B cell (primary cell): ENCODE results near the gene CNKSR2. TPM values are rescaled to one million over a fixed set of nuclear protein-coding genes. Genes with fewer than 3 reads are reported as not detected.

ENCODE experiments used
- ATAC-seq: fragments of 200-7000 bp; cut with Tn5 transposase; one replicate; pipeline ENCODE4 v1.10.0; 2021; ENCODE audit warnings: low read depth, mild to moderate bottlenecking, moderate number of reproducible peaks, moderate library complexity
- CTCF ChIA-PET: fragments of 350-600 bp; sonication (Branson Sonifier 250); formaldehyde crosslinking; loops from one replicate; lab custom pipeline; 2021; ENCODE audit warnings: antibody characterized with exemption, inconsistent platforms; lab: Charles Lee
- POLR2A ChIA-PET: fragments of 350-600 bp; sonication (Branson Sonifier 250); formaldehyde crosslinking; loops from one replicate; lab custom pipeline; 2021; ENCODE audit warnings: antibody characterized with exemption; lab: Charles Lee
- DNase-seq: peaks from one replicate; pipeline ENCODE4 v3.0.0; 2013
- H2AFZ ChIP-seq: 2 replicates; pipeline ENCODE4 v1.6.1; 2012; ENCODE audit warnings: mild to moderate bottlenecking, low read depth, low read length; ENCODE audit not compliant: insufficient read depth, poor library complexity, severe bottlenecking
- H3K27ac ChIP-seq, 2 donors: 1 replicate in 1 of 2; 2 replicates in 1 of 2; pipeline ENCODE4 v1.5.1; 2012 to 2013; ENCODE audit warnings: low read length in 2 of 2, mild to moderate bottlenecking in 2 of 2, moderate library complexity in 1 of 2
- H3K27me3 ChIP-seq, 4 experiments: fragments of 200-600 bp in 1 of 4; sonication (generic) in 1 of 4; replicated peaks in 1 of 4; 1 replicate in 2 of 4; 2 replicates in 2 of 4; pipeline versions ENCODE4 v1.6.1 to v1.7.0; 2013 to 2016; ENCODE audit warnings: low read length in 3 of 4, mild to moderate bottlenecking in 2 of 4, mixed read lengths in 1 of 4, moderate library complexity in 1 of 4; ENCODE audit not compliant: insufficient read depth in 4 of 4, control insufficient read depth in 3 of 4; ENCODE audit errors: control extremely low read depth in 1 of 4
- H3K36me3 ChIP-seq, 2 experiments: replicated peaks in 1 of 2; 1 replicate in 1 of 2; 2 replicates in 1 of 2; pipeline versions ENCODE4 v1.6.1 to v1.7.1; 2013; ENCODE audit warnings: low read length in 1 of 2; ENCODE audit not compliant: insufficient read depth in 2 of 2, control insufficient read depth in 1 of 2; ENCODE audit errors: control extremely low read depth in 1 of 2, extremely low read depth in 1 of 2
- H3K4me1 ChIP-seq, 2 donors: fragments of 200-600 bp in 1 of 2; sonication (generic) in 1 of 2; 1 replicate in 1 of 2; 2 replicates in 1 of 2; pipeline versions ENCODE4 v1.5.1 to v1.6.1; 2013 to 2017; ENCODE audit warnings: low read length in 2 of 2; ENCODE audit not compliant: control insufficient read depth in 2 of 2, insufficient read depth in 2 of 2
- H3K4me2 ChIP-seq: replicated peaks from 2 replicates; pipeline ENCODE3; 2012; ENCODE audit warnings: mild to moderate bottlenecking, low read depth, low read length; ENCODE audit not compliant: poor library complexity, severe bottlenecking
- H3K4me3 ChIP-seq, 5 experiments: fragments of 200-600 bp in 1 of 5; sonication (generic) in 1 of 5; 1 replicate in 3 of 5; 2 replicates in 2 of 5; pipeline versions ENCODE4 v1.5.1 to v1.7.0; 2011 to 2016; ENCODE audit warnings: low read length in 4 of 5, mild to moderate bottlenecking in 4 of 5, low read depth in 2 of 5, control low read depth in 1 of 5, moderate library complexity in 1 of 5; ENCODE audit not compliant: insufficient read depth in 1 of 5; ENCODE audit errors: control extremely low read depth in 1 of 5, extremely low read depth in 1 of 5
- H3K79me2 ChIP-seq: fragments of 200-600 bp; sonication (generic); one replicate; pipeline ENCODE4 v1.6.0; 2016; ENCODE audit warnings: low read length; ENCODE audit not compliant: control insufficient read depth, insufficient read depth
- H3K9ac ChIP-seq: fragments of 200-600 bp; sonication (generic); 2 replicates; pipeline ENCODE4 v1.6.1; 2017; ENCODE audit warnings: mild to moderate bottlenecking, low read length, moderate library complexity
- H3K9me3 ChIP-seq, 3 donors: one replicate each; pipeline versions ENCODE4 v1.6.1 to v1.7.1; 2013; ENCODE audit warnings: low read length in 2 of 3; ENCODE audit not compliant: control insufficient read depth in 2 of 3, insufficient read depth in 1 of 3; ENCODE audit errors: control extremely low read depth in 1 of 3
- H4K20me1 ChIP-seq: 2 replicates; pipeline ENCODE4 v1.6.0; 2012; ENCODE audit warnings: mild to moderate bottlenecking, low read length; ENCODE audit not compliant: insufficient read depth, control insufficient read depth, poor library complexity, severe bottlenecking
- H3K27ac Mint-ChIP-seq: one replicate; pipeline ENCODE4 v1.8.0; 2021; ENCODE audit warnings: mixed read lengths
- H3K27me3 Mint-ChIP-seq: one replicate; pipeline ENCODE4 v1.8.0; 2021; ENCODE audit warnings: mixed read lengths
- H3K4me1 Mint-ChIP-seq: one replicate; pipeline ENCODE4 v1.8.0; 2021; ENCODE audit warnings: mixed read lengths
- H3K4me3 Mint-ChIP-seq: one replicate; pipeline ENCODE4 v1.8.0; 2021; ENCODE audit warnings: mixed read lengths
- H3K9me3 Mint-ChIP-seq: one replicate; pipeline ENCODE4 v1.8.0; 2022; ENCODE audit warnings: mixed read lengths; ENCODE audit not compliant: insufficient read depth
- EZH2 ChIP-seq: IDR thresholded peaks from 2 replicates; pipeline ENCODE4 v1.6.1; 2012; ENCODE audit warnings: borderline replicate concordance, low read depth, mild to moderate bottlenecking, moderate library complexity, low read length; ENCODE audit not compliant: insufficient read depth, poor library complexity, severe bottlenecking
- WGBS: methylation state at CpG from one replicate; pipeline ENCODE4 v1.1.5; 2013; ENCODE audit warnings: missing lambda C conversion rate; ENCODE audit not compliant: insufficient coverage; 5-methylcytosine and 5-hydroxymethylcytosine counted together
- intact Hi-C: fragments of 100-400 bp; cut with micrococcal nuclease; formaldehyde crosslinking; loops from one replicate; pipeline ENCODE4 v1.10.0; 2022
- polyA plus RNA-seq: library from polyadenylated mRNA; depleted of rRNA; stranded (reverse); fragments of >200 nt; gene quantifications from 2 replicates; pipeline ENCODE4 v1.2.3, GENCODE V29; 2012
- total RNA-seq, 2 donors: library from RNA; stranded (reverse); fragments of 120-200 nt in 1 of 2; gene quantifications; 1 replicate in 1 of 2; 2 replicates in 1 of 2; pipeline versions ENCODE4 v1.2.3 to v1.2.4, GENCODE V29; 2013 to 2022
- TF ChIP-seq, protein P1 (sequence below): fragments of 200-600 bp; IDR thresholded peaks from one replicate; pipeline ENCODE4 v1.8.0; 2022; ENCODE audit warnings: antibody characterized with exemption, mild to moderate bottlenecking

The CNKSR2 gene
- total and polyA plus RNA-seq, 2 donors (not counting 1 experiment from before 2014, with no cell fraction given), result 11.5 to 18.8 TPM

DNA sequence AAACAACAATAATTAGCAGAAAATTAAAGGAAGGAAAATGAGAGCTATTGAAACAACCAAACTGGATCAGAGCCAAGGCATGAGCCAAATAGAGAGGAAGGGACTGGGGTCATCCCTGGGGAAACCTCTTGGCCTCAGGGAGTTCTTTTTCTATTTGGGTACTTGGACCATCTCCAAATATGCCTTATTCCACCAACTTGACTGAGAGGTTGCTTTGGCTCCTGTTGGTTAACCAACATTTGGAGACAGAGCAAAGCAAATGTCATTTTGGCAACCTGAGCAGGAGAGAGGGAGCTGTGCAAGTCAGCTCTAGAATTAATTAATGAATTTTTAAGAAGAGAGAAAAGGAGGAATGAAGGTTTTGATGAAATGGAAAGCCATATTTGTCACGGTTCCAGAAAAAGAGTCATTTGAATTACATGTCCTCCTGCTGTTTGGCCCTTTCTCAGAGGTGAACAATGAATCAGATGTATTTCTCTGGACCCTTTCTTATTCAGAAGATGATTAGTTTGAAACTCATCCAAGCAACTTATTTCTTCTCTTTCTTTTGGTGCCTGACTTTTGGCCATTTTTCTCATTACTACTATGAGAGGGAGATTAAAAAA, 119.1 kb downstream of the CNKSR2 start:
- Histone ChIP-seq H3K4me2 (no peak overlapping the region), H3K36me3 (peaks cover 0 to 2% of the 10 kb centered on the region in 2 experiments), H2AFZ (no peak overlapping the region), H3K4me3 (no peak overlapping the region), H3K27ac (no peak overlapping the region), H4K20me1 (no peaks in the 10 kb centered on the region), H3K4me1 (no peaks in the 10 kb centered on the region), H3K27me3 (no peaks in the 10 kb centered on the region), H3K9ac (no peak overlapping the region), H3K9me3 (no peaks in the 10 kb centered on the region), H3K79me2 (no peaks in the 10 kb centered on the region)
- no CpG with 5 or more reads among the region's 1 CpG for WGBS
- DNase-seq (no peak), ATAC-seq (no peak)
- no peak overlapping the region for H3K27ac Mint-ChIP-seq
- intact Hi-C loops, result loop anchor here (10.0 kb wide), 1 partner anchor 251 kb away; no protein-coding TSS in a partner anchor
- H3K4me1 Mint-ChIP-seq, result no peaks in the 10 kb centered on the region
- no peaks in the 10 kb centered on the region for H3K9me3 Mint-ChIP-seq
- CTCF ChIA-PET, result interaction anchor here (1.4 to 1.8 kb wide), 2 partner anchors 13 to 964 kb away, joined by 3 to 7 read pairs; no protein-coding TSS in a partner anchor
- TF ChIP-seq, protein P1, sequence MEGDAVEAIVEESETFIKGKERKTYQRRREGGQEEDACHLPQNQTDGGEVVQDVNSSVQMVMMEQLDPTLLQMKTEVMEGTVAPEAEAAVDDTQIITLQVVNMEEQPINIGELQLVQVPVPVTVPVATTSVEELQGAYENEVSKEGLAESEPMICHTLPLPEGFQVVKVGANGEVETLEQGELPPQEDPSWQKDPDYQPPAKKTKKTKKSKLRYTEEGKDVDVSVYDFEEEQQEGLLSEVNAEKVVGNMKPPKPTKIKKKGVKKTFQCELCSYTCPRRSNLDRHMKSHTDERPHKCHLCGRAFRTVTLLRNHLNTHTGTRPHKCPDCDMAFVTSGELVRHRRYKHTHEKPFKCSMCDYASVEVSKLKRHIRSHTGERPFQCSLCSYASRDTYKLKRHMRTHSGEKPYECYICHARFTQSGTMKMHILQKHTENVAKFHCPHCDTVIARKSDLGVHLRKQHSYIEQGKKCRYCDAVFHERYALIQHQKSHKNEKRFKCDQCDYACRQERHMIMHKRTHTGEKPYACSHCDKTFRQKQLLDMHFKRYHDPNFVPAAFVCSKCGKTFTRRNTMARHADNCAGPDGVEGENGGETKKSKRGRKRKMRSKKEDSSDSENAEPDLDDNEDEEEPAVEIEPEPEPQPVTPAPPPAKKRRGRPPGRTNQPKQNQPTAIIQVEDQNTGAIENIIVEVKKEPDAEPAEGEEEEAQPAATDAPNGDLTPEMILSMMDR, result no peak
- no peak for TF ChIP-seq EZH2
- no peak overlapping the region for H3K4me3 Mint-ChIP-seq
- no peaks in the 10 kb centered on the region for H3K27me3 Mint-ChIP-seq
- POLR2A ChIA-PET, result no interaction called here

DNA sequence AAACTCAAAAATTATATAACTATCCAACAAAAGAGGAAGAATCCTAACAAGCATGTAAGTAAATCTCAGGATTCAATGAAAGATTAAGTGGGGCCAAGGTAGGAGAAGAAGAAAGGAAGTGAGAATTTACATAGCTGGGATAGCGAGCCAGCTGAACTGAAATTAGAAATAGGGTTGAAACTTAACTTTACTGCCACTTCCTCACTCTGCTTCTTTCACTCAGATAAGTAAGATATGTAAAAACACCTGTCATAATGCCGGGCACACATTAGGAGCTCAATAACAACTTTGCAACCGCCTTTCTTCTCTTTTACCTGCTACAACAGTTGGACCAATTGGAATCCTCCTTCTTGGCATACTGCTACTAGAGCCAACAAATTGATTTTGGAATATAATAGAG, 129.4 kb downstream of the CNKSR2 start:
- ChIA-PET CTCF (no interaction called here), POLR2A (no interaction called here)
- no peak for TF ChIP-seq EZH2
- TF ChIP-seq, protein P1, result no peak
- peaks cover 9% of the 10 kb centered on the region for H3K4me1 Mint-ChIP-seq
- intact Hi-C loops, result no loop called here
- H3K27ac Mint-ChIP-seq, result no peak overlapping the region
- H3K27me3 ChIP-seq, result no peaks in the 10 kb centered on the region
- no peaks in the 10 kb centered on the region for H3K36me3 ChIP-seq
- no peak overlapping the region for H2AFZ ChIP-seq
- DNase-seq (peak; percentile 5), ATAC-seq (no peak)
- no peaks in the 10 kb centered on the region for H3K27me3 Mint-ChIP-seq
- no peaks in the 10 kb centered on the region for H4K20me1 ChIP-seq
- H3K4me3 Mint-ChIP-seq, result no peak overlapping the region
- WGBS, result no CpG with 5 or more reads among the region's 3 CpGs
- no peaks in the 10 kb centered on the region for H3K79me2 ChIP-seq
- peak overlapping the region in 1 of 2 donors; percentile 8 for H3K27ac ChIP-seq
- no peaks in the 10 kb centered on the region for H3K9me3 ChIP-seq
- no peaks in the 10 kb centered on the region for H3K9me3 Mint-ChIP-seq
- H3K4me3 ChIP-seq, result no peak overlapping the region
- no peak overlapping the region for H3K9ac ChIP-seq
- no peak overlapping the region for H3K4me2 ChIP-seq
- peaks cover 5 to 7% of the 10 kb centered on the region in 2 donors for H3K4me1 ChIP-seq
